Activated CD4-positive, alpha-beta T cell treated with anti-CD3 and anti-CD28 coated beads, Interleukin-2, amount 50 U/mL, for 16 hours (primary cell): ENCODE measurements around the gene ZNF414.
"Not testable (repeated sequence)": the region's sequence is repeated elsewhere in the genome, so short reads cannot be mapped to it uniquely, and the experiment has no call there.

Experiments used
- DNase-seq: peaks from one replicate; pipeline ENCODE4 v3.0.0-alpha.2; 2020

ZNF414 gene

GRCh38 chr19:8513687-8514504 is at the start of gene ZNF414:
ZNF414 (minus strand) TSS chr19:8514167; CDS start chr19:8514046, 121 bp downstream.
- DNase-seq = peak; percentile 96

GRCh38 chr19:8561075-8561764 is 47.3 kb upstream of the ZNF414 start:
- no peak for DNase-seq

GRCh38 chr19:8558325-8558724 is 44.4 kb upstream of the ZNF414 start:
- no peak for DNase-seq

- no peak for DNase-seq
These were observed 43.8 kb upstream of the ZNF414 start for GRCh38 chr19:8557642-8558238.

- DNase-seq = not testable (repeated sequence)
These were observed 39.8 kb upstream of the ZNF414 start for GRCh38 chr19:8553729-8554128.

- no peak for DNase-seq
These were observed 38.8 kb upstream of the ZNF414 start for GRCh38 chr19:8552810-8553209.

- no peak for DNase-seq
These were observed 36.1 kb upstream of the ZNF414 start for GRCh38 chr19:8550070-8550469.

- no peak for DNase-seq
These were observed 31.8 kb upstream of the ZNF414 start for GRCh38 chr19:8545743-8546142.

- DNase-seq = no peak
These were observed 30.2 kb upstream of the ZNF414 start for GRCh38 chr19:8544168-8544567.

- no peak for DNase-seq
These were observed 25.7 kb upstream of the ZNF414 start for GRCh38 chr19:8539621-8540149.

GRCh38 chr19:8537099-8537498 is 23.1 kb upstream of the ZNF414 start:
- no peak for DNase-seq

GRCh38 chr19:8536282-8536681 is 22.3 kb upstream of the ZNF414 start:
- no peak for DNase-seq

- no peak for DNase-seq
These were observed 18.3 kb upstream of the ZNF414 start for GRCh38 chr19:8532225-8532624.

GRCh38 chr19:8531470-8531869 is 17.5 kb upstream of the ZNF414 start:
- DNase-seq = no peak

GRCh38 chr19:8530061-8530679 is 16.2 kb upstream of the ZNF414 start:
- no peak for DNase-seq

GRCh38 chr19:8529369-8530006 is 15.5 kb upstream of the ZNF414 start:
- DNase-seq = no peak

GRCh38 chr19:8528500-8528899 is 14.5 kb upstream of the ZNF414 start:
- DNase-seq = no peak

- DNase-seq = no peak
These were observed 12.6 kb upstream of the ZNF414 start for GRCh38 chr19:8526345-8527091.

- no peak for DNase-seq
These were observed 11.4 kb upstream of the ZNF414 start for GRCh38 chr19:8525401-8525684.

GRCh38 chr19:8519388-8519787 is 5.4 kb upstream of the ZNF414 start:
- DNase-seq = no peak

- no peak for DNase-seq
These were observed 4.6 kb upstream of the ZNF414 start for GRCh38 chr19:8518536-8518935.
